Renal cortical epithelial cell (primary cell): ENCODE measurements around the gene SLC30A3. TPM values are rescaled to one million over a fixed set of nuclear protein-coding genes. Genes with fewer than 3 reads are reported as not detected.

Source experiments
- DNase-seq: peaks from one replicate; pipeline ENCODE4 v3.0.0-alpha.2; 2011; ENCODE audit warnings: low read depth
- total RNA-seq: library from RNA; depleted of rRNA; stranded (reverse); fragments of >200 nt; gene quantifications from 2 replicates; pipeline ENCODE4 v1.2.3, GENCODE V29; 2014

SLC30A3 gene
- total RNA-seq, 1 donor from 2014 or later: 0.10 TPM

DNA sequence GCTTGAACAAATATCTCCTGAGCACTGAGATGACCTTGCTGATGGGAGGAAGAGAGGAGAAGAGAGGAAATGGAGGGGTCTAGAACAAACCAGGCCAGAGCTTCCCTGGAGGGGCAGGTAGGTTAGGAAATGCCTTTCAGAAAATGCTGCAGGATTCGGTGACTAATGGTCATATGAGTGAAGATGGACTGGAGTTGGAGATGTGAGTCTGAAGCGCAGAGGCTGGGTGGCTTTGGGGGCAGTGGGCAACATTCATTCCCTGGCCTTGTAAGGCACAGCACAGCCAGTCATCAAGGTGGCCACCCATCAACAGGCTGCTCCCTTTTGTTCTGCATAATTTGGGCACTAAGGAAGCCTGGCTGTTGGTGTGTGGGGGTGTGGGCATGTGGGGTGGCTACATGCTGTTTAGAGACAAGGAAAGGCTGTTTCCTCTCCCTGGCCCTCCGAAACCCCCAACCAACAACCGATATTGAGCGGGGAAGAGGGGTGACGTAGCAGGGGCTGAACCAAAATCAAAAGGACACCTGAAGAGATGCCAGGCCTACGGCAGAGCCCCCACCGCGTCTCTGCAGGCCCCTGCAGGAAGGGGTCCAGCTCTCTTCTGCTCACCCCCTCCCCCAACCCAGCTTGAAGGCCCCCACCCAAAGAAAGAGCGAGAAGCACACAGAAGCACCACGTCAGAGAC lies 1.5 kb downstream of the SLC30A3 start:
- no peak for DNase-seq

- no peak for DNase-seq
Observed at GRCh38 chr2:27258051-27258450, 4.8 kb downstream of the SLC30A3 start.

- DNase-seq: no peak
Observed at GRCh38 chr2:27256855-27257454, 5.9 kb downstream of the SLC30A3 start.

GRCh38 chr2:27255660-27256059 lies 7.2 kb downstream of the SLC30A3 start:
- DNase-seq: no peak

GRCh38 chr2:27255187-27255586 lies 7.7 kb downstream of the SLC30A3 start:
- no peak for DNase-seq

DNA sequence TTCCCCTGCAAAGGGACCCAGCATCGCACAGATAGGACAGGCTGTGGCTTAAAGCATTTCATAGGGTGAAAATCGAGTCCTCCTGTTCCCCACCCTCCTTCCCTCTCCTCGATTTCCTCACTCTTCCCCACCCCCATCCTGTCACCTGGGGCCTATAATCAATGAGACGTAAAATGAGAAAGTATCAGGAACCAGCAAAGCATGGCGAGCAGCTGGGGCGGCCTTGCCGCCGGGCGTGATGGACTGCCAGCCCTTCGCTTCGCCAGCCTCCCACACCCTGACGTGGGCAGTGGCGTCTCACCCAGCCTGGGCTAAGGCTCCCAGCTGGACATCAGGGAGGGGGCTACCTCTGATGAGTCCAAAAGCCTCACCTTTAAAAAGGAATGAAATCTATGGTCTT lies 11.1 kb downstream of the SLC30A3 start:
- DNase-seq: peak; percentile 22

DNA sequence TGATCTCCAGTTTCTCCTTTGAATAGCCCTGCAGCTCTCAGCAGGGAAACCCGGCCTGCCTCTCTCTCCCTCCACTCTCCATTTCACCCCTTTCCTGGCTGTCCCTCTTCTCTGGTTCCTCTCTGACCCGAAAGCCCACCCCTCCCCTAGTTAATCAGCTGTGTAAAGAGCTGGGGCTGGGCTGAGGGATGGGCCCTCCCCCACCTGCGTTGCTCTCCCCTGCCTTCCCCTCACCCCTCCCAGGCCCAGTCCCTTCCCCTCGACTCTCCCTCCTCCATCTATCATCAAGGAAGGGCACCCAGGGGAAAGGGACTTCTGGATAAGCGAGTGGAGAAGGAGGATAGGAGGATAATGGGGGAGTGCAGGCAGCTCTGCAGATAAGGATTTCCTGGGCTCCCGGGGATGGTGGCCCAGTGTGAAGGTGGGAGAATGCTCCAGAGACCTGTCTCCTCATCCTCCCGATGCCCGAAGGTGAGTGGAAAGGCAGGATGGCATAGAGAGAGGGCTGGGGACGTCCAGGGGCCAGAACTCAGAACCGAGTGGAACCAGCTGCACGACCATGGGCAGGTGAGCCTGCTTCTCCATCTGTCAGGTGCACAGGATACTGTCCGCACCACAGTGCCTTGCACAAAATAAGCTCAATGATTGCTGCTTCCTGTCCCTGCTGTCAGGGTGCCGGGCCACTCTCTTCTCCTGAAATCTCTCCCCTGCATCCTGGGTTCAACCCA lies 12.0 kb downstream of the SLC30A3 start:
- DNase-seq: no peak

GRCh38 chr2:27249891-27250651 lies 12.8 kb downstream of the SLC30A3 start:
- DNase-seq: peak; percentile 15

DNA sequence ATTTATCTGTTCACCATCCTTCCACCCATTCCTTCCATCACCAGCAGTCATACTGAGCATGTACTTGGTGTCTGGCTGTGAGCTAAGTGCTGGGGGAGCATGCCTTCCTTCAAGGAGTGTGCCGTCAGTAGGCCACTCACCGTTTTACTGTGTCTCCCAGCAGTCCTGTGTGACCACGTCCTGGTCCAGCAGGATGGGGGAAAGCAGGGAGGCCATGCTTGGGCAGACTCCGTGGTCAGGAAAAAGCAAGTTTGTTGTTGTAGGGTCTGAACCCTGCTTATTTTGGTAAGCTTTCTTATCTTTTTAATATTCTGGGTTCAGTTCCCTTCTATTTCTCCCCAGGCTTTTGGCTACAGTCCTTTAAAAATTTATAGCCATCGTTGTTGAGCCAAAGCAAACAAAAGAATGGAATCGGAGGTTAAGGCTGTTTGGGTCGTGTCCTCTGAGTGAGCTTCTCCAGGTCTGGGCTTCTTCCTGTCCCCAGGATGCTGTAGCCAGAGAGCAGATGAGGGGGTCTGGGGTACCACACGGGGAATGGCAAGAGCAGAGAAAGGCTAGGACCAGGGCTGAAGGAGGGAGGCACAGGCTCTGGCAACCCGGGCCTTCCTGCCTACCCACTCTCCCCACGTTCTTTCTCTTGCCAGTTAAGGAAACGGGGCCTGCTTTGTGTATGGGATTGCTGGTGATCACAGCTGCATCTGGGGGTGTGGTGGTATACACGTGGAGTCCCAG lies 13.5 kb downstream of the SLC30A3 start:
- no peak for DNase-seq

- no peak for DNase-seq
Observed at GRCh38 chr2:27247893-27248292, 15.0 kb downstream of the SLC30A3 start.

DNA sequence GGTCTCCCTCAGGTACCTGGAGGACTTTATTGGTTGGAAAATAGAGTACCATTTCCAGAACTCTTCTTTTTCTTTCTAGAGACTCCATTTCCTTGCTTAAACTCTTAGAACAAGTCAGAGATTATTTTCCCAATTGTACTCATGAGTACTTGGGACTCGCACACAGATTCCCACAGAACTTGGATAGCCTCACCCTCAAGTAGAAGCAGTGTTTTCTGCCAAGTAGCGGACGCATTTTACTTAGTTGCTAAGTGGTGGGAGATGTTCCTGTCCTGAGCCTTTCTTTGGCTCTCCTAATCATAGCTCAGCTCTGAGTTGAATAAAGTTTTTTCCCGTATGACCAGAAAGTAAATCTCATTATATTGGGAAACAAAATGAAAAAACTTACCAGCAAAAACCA lies 17.2 kb downstream of the SLC30A3 start:
- DNase-seq: no peak

DNA sequence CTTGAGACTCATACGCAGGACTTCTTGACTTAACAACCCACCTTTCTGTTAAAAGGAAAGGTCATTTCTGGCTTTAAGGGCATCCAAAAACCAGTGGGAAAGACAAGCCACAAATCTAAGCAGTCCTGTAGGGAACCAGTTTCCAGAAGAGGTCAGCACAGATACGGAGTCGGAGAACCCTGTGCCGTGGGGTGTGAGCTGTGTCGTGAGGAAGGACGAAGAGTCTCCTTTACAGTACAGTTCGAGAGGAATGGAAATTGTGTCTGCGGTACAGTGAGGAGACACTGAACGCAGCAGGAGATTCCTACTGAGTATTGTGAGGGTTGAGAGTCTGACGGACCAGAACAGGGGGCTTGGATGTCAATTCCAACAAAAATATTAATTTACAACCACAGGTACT lies 17.7 kb downstream of the SLC30A3 start:
- no peak for DNase-seq

- DNase-seq: no peak
Observed at GRCh38 chr2:27243391-27244130, 19.3 kb downstream of the SLC30A3 start.

- no peak for DNase-seq
Observed at GRCh38 chr2:27242614-27242951, 20.3 kb downstream of the SLC30A3 start.

DNA sequence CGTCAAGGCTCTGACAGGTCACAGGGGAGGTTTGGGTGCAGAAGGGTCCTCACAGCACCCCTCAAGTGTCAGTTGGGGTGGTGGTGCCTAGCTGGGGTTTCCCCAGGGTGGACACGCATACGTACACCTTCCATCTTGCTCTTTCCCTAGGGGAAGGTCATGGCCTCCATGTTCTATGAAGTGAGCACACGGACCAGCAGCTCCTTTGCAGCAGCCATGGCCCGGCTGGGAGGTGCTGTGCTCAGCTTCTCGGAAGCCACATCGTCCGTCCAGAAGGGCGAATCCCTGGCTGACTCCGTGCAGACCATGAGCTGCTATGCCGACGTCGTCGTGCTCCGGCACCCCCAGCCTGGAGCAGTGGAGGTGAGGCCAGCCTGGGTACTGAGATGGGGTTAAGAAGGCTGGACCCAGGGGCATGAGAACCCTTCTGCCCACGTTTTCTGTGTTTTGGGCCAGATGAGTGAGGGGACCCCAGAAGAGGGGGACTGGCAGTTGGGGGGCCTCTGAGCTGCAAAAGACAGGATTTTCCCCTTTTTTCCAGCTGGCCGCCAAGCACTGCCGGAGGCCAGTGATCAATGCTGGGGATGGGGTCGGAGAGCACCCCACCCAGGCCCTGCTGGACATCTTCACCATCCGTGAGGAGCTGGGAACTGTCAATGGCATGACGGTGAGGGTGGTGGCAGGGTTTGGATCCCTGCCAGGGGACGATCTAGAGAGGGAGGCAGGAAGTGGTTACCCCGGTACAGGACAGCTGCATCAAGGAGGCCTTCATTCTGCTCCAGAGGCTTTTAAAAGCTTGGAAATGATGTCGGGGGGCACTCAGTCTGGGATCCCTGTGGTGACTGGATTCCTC lies 20.9 kb downstream of the SLC30A3 start:
- no peak for DNase-seq

GRCh38 chr2:27240406-27240805 lies 22.4 kb downstream of the SLC30A3 start:
- no peak for DNase-seq

- no peak for DNase-seq
Observed at GRCh38 chr2:27238976-27239375, 23.9 kb downstream of the SLC30A3 start.

- no peak for DNase-seq
Observed at GRCh38 chr2:27237341-27237945, 25.4 kb downstream of the SLC30A3 start.

GRCh38 chr2:27236626-27237025 lies 26.2 kb downstream of the SLC30A3 start:
- DNase-seq: no peak

GRCh38 chr2:27236136-27236535 lies 26.7 kb downstream of the SLC30A3 start:
- no peak for DNase-seq
